NB4 (cell line): ENCODE data around the gene IP6K2.

Experiments
- DNase-seq: peaks from one replicate; pipeline ENCODE4 v3.0.0; 2010; ENCODE audit warnings: low read depth
- H3K4me3 ChIP-seq: one replicate; pipeline ENCODE4 v1.5.1; 2011; ENCODE audit warnings: mild to moderate bottlenecking, low read depth, low read length, moderate library complexity
- CTCF ChIP-seq: IDR thresholded peaks from one replicate; pipeline ENCODE4 v1.5.1; 2012; ENCODE audit warnings: low read depth, low read length
- MYC ChIP-seq: IDR thresholded peaks from 2 replicates; pipeline ENCODE4 v1.6.1; 2011; ENCODE audit warnings: low read depth, low read length
- POLR2A ChIP-seq: IDR thresholded peaks from 2 replicates; pipeline ENCODE4 v1.6.1; 2011; ENCODE audit warnings: mild to moderate bottlenecking; ENCODE audit not compliant: insufficient read length; ENCODE audit errors: extremely low read depth
- TF ChIP-seq, protein P1 (sequence below): IDR thresholded peaks from 2 replicates; pipeline ENCODE4 v1.6.1; 2011; ENCODE audit warnings: low read depth, low read length

The IP6K2 gene

DNA sequence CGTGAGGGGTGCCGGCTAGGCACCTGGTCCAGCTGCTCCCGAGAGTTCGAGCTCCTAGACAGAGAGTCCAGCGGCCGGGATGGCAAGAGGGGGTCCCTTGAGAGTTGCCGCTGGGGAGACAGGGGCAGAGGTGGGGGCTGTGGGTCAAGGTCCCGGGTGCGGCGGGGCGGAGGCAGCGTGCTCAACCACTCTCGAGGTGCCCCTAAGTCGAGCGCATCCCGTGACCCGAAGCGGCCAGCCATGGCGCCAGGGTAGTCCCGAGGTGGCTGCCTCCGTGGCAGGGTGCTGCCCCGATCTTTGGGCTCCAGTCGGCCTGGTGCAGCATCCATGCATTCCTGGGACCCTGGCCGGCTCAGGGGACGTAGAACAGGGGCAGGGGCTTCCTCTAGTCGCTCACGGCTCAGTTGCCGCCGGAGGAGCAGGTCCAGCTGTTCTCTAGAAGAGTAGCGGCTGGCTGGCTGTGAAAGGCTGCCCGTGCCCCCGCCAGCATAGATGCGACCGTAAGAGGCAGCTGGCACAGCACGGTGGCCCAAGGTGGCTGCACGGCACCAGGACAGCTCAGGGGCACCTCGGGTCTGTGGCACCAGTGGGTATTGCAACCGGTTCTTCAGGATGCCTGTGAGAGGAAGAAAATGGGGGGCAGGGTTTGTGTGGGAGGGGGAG is 76.9 kb downstream of the IP6K2 start:
- TF ChIP-seq CTCF (no peak), POLR2A (no peak), MYC (no peak)
- TF ChIP-seq, protein P1, sequence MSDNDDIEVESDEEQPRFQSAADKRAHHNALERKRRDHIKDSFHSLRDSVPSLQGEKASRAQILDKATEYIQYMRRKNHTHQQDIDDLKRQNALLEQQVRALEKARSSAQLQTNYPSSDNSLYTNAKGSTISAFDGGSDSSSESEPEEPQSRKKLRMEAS: no peak
- no peak overlapping the region for H3K4me3 ChIP-seq
- no peak for DNase-seq
